ENCODE data around the gene PRTG. TPM values are rescaled to one million over a fixed set of nuclear protein-coding genes. Genes with fewer than 3 reads are reported as not detected.

The PRTG gene
- total RNA-seq, 4 donors from 2014 or later, result 0.66 to 2.7 (median 1.4) TPM

- TF ChIP-seq, protein P1, sequence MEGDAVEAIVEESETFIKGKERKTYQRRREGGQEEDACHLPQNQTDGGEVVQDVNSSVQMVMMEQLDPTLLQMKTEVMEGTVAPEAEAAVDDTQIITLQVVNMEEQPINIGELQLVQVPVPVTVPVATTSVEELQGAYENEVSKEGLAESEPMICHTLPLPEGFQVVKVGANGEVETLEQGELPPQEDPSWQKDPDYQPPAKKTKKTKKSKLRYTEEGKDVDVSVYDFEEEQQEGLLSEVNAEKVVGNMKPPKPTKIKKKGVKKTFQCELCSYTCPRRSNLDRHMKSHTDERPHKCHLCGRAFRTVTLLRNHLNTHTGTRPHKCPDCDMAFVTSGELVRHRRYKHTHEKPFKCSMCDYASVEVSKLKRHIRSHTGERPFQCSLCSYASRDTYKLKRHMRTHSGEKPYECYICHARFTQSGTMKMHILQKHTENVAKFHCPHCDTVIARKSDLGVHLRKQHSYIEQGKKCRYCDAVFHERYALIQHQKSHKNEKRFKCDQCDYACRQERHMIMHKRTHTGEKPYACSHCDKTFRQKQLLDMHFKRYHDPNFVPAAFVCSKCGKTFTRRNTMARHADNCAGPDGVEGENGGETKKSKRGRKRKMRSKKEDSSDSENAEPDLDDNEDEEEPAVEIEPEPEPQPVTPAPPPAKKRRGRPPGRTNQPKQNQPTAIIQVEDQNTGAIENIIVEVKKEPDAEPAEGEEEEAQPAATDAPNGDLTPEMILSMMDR (IDR thresholded peaks at IDR 0.05; ENCODE audit: low read depth), result no peak
Measured at GRCh38 chr15:55652909-55653495, 90.0 kb downstream of the PRTG start.

DNA sequence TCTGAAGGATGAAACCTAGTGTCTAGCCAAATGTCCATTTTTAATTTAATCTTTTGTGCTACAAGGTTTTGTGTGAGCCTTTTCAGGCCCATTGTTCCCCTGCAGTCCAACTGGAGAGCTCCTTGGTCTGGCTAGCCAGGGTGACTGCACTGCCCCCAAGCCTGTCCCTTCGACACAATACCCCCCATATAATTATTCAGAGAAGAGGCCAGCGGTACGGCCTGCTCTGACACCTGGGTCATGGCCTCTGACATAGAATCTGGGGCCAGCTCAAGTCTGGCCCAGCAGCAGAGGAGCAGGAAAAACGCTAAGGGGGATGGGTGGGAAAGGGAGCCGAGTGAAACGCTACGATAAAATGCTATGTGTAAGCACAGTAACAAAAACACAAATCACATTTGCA is 90.6 kb downstream of the PRTG start:
- TF ChIP-seq, protein P1 (IDR thresholded peaks at IDR 0.05; ENCODE audit: low read depth), result no peak

- TF ChIP-seq, protein P1 (IDR thresholded peaks at IDR 0.05; ENCODE audit: low read depth), result no peak
Measured at GRCh38 chr15:55649058-55649423, 93.9 kb downstream of the PRTG start.

DNA sequence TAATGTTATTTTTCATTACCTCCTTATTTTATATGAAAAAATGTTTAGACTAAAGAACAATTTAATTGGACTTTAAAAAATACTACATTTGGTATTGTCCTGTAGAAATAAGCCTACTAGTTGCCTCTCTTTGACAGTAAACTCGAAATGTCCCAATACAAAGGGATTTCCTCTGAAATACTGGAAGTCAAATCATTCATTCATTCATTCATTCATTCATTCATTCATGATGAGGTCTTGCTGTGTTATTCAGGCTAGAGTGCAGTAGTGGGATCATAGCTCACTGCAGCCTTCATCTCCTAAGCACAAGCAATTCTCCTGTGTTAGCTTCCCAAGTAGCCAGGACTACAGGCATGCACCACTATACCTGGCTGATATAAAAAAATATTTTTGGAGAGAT is 104.2 kb downstream of the PRTG start:
- TF ChIP-seq, protein P1 (IDR thresholded peaks at IDR 0.05; ENCODE audit: low read depth), result no peak

DNA sequence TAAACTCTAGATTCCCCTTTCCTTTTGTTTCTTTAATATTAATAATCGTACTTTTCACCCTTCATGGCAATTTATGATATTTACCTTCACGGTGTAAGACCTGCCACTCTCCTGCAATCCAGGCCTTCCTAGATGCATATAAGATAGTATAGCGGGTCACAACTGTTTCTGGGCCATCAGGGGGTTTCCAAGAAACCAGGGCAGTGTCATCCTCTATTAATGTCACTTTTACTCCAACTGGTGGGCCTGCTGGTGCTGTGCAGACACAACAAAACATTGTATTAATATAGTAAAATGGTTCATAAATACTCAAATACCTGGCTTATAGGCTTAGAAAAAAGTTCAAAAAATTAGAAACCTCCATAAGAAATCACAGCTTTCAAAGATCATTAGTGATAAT is 105.9 kb downstream of the PRTG start:
- TF ChIP-seq, protein P1 (IDR thresholded peaks at IDR 0.05; ENCODE audit: low read depth), result no peak

DNA sequence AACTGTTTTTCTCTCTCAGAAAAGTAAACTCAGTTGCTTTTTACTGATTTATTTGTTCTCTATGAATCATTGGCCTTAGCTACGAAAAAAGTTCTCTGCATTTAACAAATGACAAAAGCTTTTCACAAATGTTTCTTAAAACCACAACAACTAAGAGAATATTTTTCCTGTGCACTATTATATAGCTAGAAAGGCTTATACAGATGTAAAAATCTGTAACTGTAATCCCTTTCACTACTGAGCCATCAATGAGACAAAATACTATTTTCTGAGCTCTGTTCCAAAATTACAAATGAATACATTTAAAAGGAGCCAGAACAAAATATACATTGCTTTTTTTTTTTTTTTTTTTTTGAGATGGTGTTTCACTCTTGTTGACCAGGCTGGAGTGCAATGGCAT is 109.2 kb downstream of the PRTG start:
- TF ChIP-seq, protein P1 (IDR thresholded peaks at IDR 0.05; ENCODE audit: low read depth), result no peak

DNA sequence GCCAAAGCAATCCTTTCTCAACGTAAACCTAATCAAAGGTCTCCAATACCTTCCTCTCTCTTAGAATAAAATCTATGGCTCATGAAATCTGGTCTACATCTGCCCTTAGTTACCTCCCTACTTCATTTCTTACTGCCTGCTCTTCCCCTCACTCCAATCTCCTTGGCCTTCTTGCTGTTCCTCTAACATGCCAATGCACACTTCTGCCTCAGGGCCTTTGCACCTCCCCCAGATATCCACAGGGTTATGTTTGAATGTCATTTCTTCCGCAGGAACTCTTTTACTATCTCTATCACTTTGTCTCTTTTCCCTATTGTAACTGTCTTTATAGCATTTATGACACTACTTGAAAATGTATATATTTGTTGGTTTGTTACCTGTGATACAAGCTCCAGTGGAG is 110.5 kb downstream of the PRTG start:
- TF ChIP-seq, protein P1 (IDR thresholded peaks at IDR 0.05; ENCODE audit: low read depth), result no peak
